Mesenchymal stem cell (in vitro differentiated cells and primary cell): ENCODE measurements around the gene SNRPF.

Source experiments
- DNase-seq: peaks from one replicate; pipeline ENCODE4 v3.0.0-alpha.2; 2013
- H2AFZ ChIP-seq: one replicate; pipeline ENCODE4 v1.6.1; 2013; ENCODE audit warnings: low read depth, mild to moderate bottlenecking, control low read depth, inconsistent platforms, low read length, moderate library complexity
- H2AK5ac ChIP-seq: 2 replicates; pipeline ENCODE4 v1.6.1; 2013; ENCODE audit warnings: low read length, moderate library complexity, mild to moderate bottlenecking, inconsistent platforms; ENCODE audit not compliant: severe bottlenecking
- H2BK120ac ChIP-seq: one replicate; pipeline ENCODE4 v1.6.1; 2013; ENCODE audit warnings: low read depth, mild to moderate bottlenecking, inconsistent platforms, low read length, moderate library complexity
- H2BK12ac ChIP-seq, 2 experiments: one replicate each; pipeline ENCODE4 v1.6.1; 2013; ENCODE audit warnings: inconsistent platforms in 2 of 2, low read length in 2 of 2, mild to moderate bottlenecking in 2 of 2, moderate library complexity in 2 of 2, control low read depth in 1 of 2
- H2BK15ac ChIP-seq: one replicate; pipeline ENCODE4 v1.6.1; 2013; ENCODE audit warnings: mild to moderate bottlenecking, low read depth, inconsistent platforms; ENCODE audit not compliant: poor library complexity, severe bottlenecking
- H2BK5ac ChIP-seq: 2 replicates; pipeline ENCODE4 v1.6.1; 2013; ENCODE audit warnings: low read depth, mild to moderate bottlenecking, low read length, control low read depth, inconsistent platforms; ENCODE audit not compliant: poor library complexity, severe bottlenecking
- H3K14ac ChIP-seq, 2 experiments: one replicate each; pipeline ENCODE4 v1.6.1; 2013; ENCODE audit warnings: inconsistent platforms in 2 of 2, low read length in 2 of 2, control low read depth in 1 of 2, mild to moderate bottlenecking in 1 of 2, moderate library complexity in 1 of 2
- H3K18ac ChIP-seq, 2 experiments: one replicate each; pipeline ENCODE4 v1.6.1; 2013; ENCODE audit warnings: inconsistent platforms in 2 of 2, low read length in 2 of 2, control low read depth in 1 of 2, low read depth in 1 of 2, mild to moderate bottlenecking in 1 of 2
- H3K23ac ChIP-seq, 2 experiments: one replicate each; pipeline ENCODE4 v1.6.1; 2013; ENCODE audit warnings: inconsistent platforms in 2 of 2, low read length in 2 of 2, mild to moderate bottlenecking in 2 of 2, moderate library complexity in 2 of 2, control low read depth in 1 of 2
- H3K27ac ChIP-seq: 2 replicates; pipeline ENCODE4 v1.5.1; 2013; ENCODE audit warnings: mild to moderate bottlenecking, moderate library complexity, low read length, control low read depth, inconsistent platforms; ENCODE audit not compliant: poor library complexity, severe bottlenecking
- H3K27me3 ChIP-seq, 2 experiments: 2 replicates each; pipeline versions ENCODE4 v1.6.1 to v1.7.0; 2013; ENCODE audit warnings: low read length in 2 of 2, mild to moderate bottlenecking in 2 of 2, moderate library complexity in 2 of 2, control low read depth in 1 of 2, inconsistent platforms in 1 of 2; ENCODE audit not compliant: control insufficient read depth in 1 of 2, insufficient read depth in 1 of 2
- H3K36me3 ChIP-seq, 2 experiments: 2 replicates each; pipeline versions ENCODE4 v1.6.1 to v1.7.0; 2013; ENCODE audit warnings: low read length in 2 of 2, control low read depth in 1 of 2, inconsistent platforms in 1 of 2, low read depth in 1 of 2, mild to moderate bottlenecking in 1 of 2; ENCODE audit not compliant: insufficient read depth in 2 of 2, control insufficient read depth in 1 of 2
- H3K4ac ChIP-seq, 2 experiments: one replicate each; pipeline ENCODE4 v1.6.1; 2013; ENCODE audit warnings: inconsistent platforms in 2 of 2, low read length in 2 of 2, mild to moderate bottlenecking in 2 of 2, moderate library complexity in 2 of 2, control low read depth in 1 of 2, low read depth in 1 of 2
- H3K4me1 ChIP-seq: 2 replicates; pipeline ENCODE4 v1.6.1; 2013; ENCODE audit warnings: low read depth, low read length, control low read depth; ENCODE audit not compliant: control insufficient read depth, insufficient read depth
- H3K4me2 ChIP-seq: 2 replicates; pipeline ENCODE4 v1.6.1; 2013; ENCODE audit warnings: low read length, mild to moderate bottlenecking, inconsistent platforms; ENCODE audit not compliant: poor library complexity, severe bottlenecking
- H3K4me3 ChIP-seq, 2 experiments: 2 replicates each; pipeline versions ENCODE4 v1.5.1 to v1.7.0; 2013; ENCODE audit warnings: low read length in 2 of 2, mild to moderate bottlenecking in 2 of 2, control low read depth in 1 of 2, low read depth in 1 of 2; ENCODE audit not compliant: insufficient read depth in 1 of 2
- H3K79me1 ChIP-seq: replicated peaks from 2 replicates; pipeline ENCODE4 v1.6.1; 2013; ENCODE audit warnings: mild to moderate bottlenecking, control low read depth, low read length, inconsistent platforms; ENCODE audit not compliant: poor library complexity, severe bottlenecking
- H3K9ac ChIP-seq: 2 replicates; pipeline ENCODE4 v1.7.0; 2013; ENCODE audit warnings: mild to moderate bottlenecking, low read length, moderate library complexity
- H3K9me3 ChIP-seq: 2 replicates; pipeline ENCODE4 v1.7.0; 2013; ENCODE audit warnings: mild to moderate bottlenecking, low read length; ENCODE audit not compliant: control insufficient read depth
- H4K8ac ChIP-seq: one replicate; pipeline ENCODE4 v1.6.1; 2013; ENCODE audit warnings: inconsistent platforms, mild to moderate bottlenecking, low read length, moderate library complexity
- H4K91ac ChIP-seq: one replicate; pipeline ENCODE4 v1.6.1; 2013; ENCODE audit warnings: mild to moderate bottlenecking, low read length, inconsistent platforms
- WGBS: methylation state at CpG from one replicate; pipeline ENCODE4 v1.1.7; 2013; ENCODE audit warnings: mixed read lengths; 5-methylcytosine and 5-hydroxymethylcytosine counted together

SNRPF gene

GRCh38 chr12:95852133-95852532, 6.6 kb upstream of the SNRPF start:
- Histone ChIP-seq H2BK12ac (no peak overlapping the region), H2BK120ac (no peak overlapping the region), H3K4me3 (no peak overlapping the region), H3K14ac (no peak overlapping the region), H3K4me2 (no peak overlapping the region), H3K18ac (no peak overlapping the region), H3K36me3 (no peaks in the 10 kb centered on the region), H2BK15ac (no peak overlapping the region), H4K91ac (peak overlapping the region; percentile 47), H3K27ac (no peak overlapping the region), H3K23ac (no peak overlapping the region), H3K9me3 (no peaks in the 10 kb centered on the region), H3K79me1 (no peaks in the 10 kb centered on the region), H2AFZ (no peak overlapping the region), H3K4ac (no peak overlapping the region), H3K9ac (no peak overlapping the region), H4K8ac (no peak overlapping the region), H3K27me3 (peaks cover 0 to 10% of the 10 kb centered on the region in 2 experiments), H2BK5ac (no peak overlapping the region), H3K4me1 (no peaks in the 10 kb centered on the region), H2AK5ac (no peak overlapping the region)
- 82% methylated on average over 4 of the region's 4 CpGs for WGBS
- DNase-seq = no peak

GRCh38 chr12:95857156-95857555, 1.6 kb upstream of the SNRPF start:
- H2BK120ac ChIP-seq = no peak overlapping the region
- no peak overlapping the region for H2AFZ ChIP-seq
- no peak for DNase-seq
- WGBS = 96% methylated on average over 7 of the region's 7 CpGs
- no peak overlapping the region for H2BK12ac ChIP-seq
- H3K14ac ChIP-seq = no peak overlapping the region
- peaks cover 0 to 7% of the 10 kb centered on the region in 2 experiments for H3K27me3 ChIP-seq
- H4K91ac ChIP-seq = no peak overlapping the region
- no peak overlapping the region for H3K4ac ChIP-seq
- no peak overlapping the region for H2BK15ac ChIP-seq
- peaks cover 3% of the 10 kb centered on the region for H3K4me1 ChIP-seq
- no peak overlapping the region for H3K23ac ChIP-seq
- H3K9ac ChIP-seq = no peak overlapping the region
- no peak overlapping the region for H3K18ac ChIP-seq
- H2BK5ac ChIP-seq = no peak overlapping the region
- H3K27ac ChIP-seq = no peak overlapping the region
- no peak overlapping the region for H4K8ac ChIP-seq
- H3K79me1 ChIP-seq = no peaks in the 10 kb centered on the region
- no peak overlapping the region for H3K4me3 ChIP-seq
- no peak overlapping the region for H3K4me2 ChIP-seq
- H2AK5ac ChIP-seq = no peak overlapping the region
- H3K36me3 ChIP-seq = peaks cover 2 to 12% of the 10 kb centered on the region in 2 experiments
- H3K9me3 ChIP-seq = no peaks in the 10 kb centered on the region

- H3K27ac ChIP-seq = no peak overlapping the region
- no peak overlapping the region for H3K9ac ChIP-seq
- no peak overlapping the region for H2BK12ac ChIP-seq
- H3K4me1 ChIP-seq = peaks cover 3% of the 10 kb centered on the region
- no peak overlapping the region for H3K4ac ChIP-seq
- no peak overlapping the region for H2BK120ac ChIP-seq
- no peak overlapping the region for H2BK15ac ChIP-seq
- peaks cover 0 to 7% of the 10 kb centered on the region in 2 experiments for H3K27me3 ChIP-seq
- no peak overlapping the region for H3K23ac ChIP-seq
- H3K14ac ChIP-seq = no peak overlapping the region
- 64% methylated on average over 18 of the region's 18 CpGs for WGBS
- H3K4me2 ChIP-seq = no peak overlapping the region
- no peak for DNase-seq
- no peak overlapping the region for H4K8ac ChIP-seq
- H3K9me3 ChIP-seq = no peaks in the 10 kb centered on the region
- H3K79me1 ChIP-seq = no peaks in the 10 kb centered on the region
- H3K4me3 ChIP-seq = peak overlapping the region in 1 of 2 experiments; percentile 99
- no peak overlapping the region for H3K18ac ChIP-seq
- H2AFZ ChIP-seq = peak overlapping the region; percentile 33
- H2BK5ac ChIP-seq = no peak overlapping the region
- no peak overlapping the region for H2AK5ac ChIP-seq
- H3K36me3 ChIP-seq = peaks cover 7 to 18% of the 10 kb centered on the region in 2 experiments
- H4K91ac ChIP-seq = no peak overlapping the region
Measured at GRCh38 chr12:95857799-95858198, 953 bp upstream of the SNRPF start.

GRCh38 chr12:95859344-95859816, 628 bp downstream of the SNRPF start:
- Histone ChIP-seq H2AFZ (peak overlapping the region; percentile 46), H3K4me2 (peak overlapping the region; percentile 73), H3K23ac (no peak overlapping the region), H3K18ac (no peak overlapping the region), H2AK5ac (no peak overlapping the region), H2BK12ac (no peak overlapping the region), H2BK120ac (no peak overlapping the region), H3K14ac (no peak overlapping the region), H3K27me3 (peaks cover 0 to 4% of the 10 kb centered on the region in 2 experiments), H3K9me3 (no peaks in the 10 kb centered on the region), H2BK15ac (peak overlapping the region; percentile 46), H4K8ac (peak overlapping the region; percentile 95), H3K4me3 (peak overlapping the region; percentile 75 to 99), H3K4ac (no peak overlapping the region), H3K36me3 (peaks cover 7 to 34% of the 10 kb centered on the region in 2 experiments), H3K27ac (peak overlapping the region; percentile 67), H2BK5ac (no peak overlapping the region), H3K4me1 (peaks cover 3% of the 10 kb centered on the region), H3K9ac (peak overlapping the region; percentile 97), H3K79me1 (peaks cover 2% of the 10 kb centered on the region), H4K91ac (no peak overlapping the region)
- WGBS = under 1% methylated on average over 11 of the region's 13 CpGs
- peak; percentile 58 for DNase-seq
